ENCODE data around the gene NVL.

- TF ChIP-seq CTCF (IDR thresholded peaks at IDR 0.05) = no peak
- no peak for TF ChIP-seq POLR2A (IDR thresholded peaks at IDR 0.05)
- TF ChIP-seq EP300 (IDR thresholded peaks at IDR 0.05; ENCODE audit: low read depth) = no peak
These were observed 28.3 kb upstream of the NVL start for GRCh38 chr1:224358237-224358636.
